Measurements from ENCODE around the gene ODAD3. TPM values are rescaled to one million over a fixed set of nuclear protein-coding genes. Genes with fewer than 3 reads are reported as not detected.
"Not testable (repeated sequence)": the region's sequence is repeated elsewhere in the genome, so short reads cannot be mapped to it uniquely, and the experiment has no call there.

ODAD3 gene
- total RNA-seq, 2 donors from 2014 or later, result 0.56 to 0.68 TPM

DNA sequence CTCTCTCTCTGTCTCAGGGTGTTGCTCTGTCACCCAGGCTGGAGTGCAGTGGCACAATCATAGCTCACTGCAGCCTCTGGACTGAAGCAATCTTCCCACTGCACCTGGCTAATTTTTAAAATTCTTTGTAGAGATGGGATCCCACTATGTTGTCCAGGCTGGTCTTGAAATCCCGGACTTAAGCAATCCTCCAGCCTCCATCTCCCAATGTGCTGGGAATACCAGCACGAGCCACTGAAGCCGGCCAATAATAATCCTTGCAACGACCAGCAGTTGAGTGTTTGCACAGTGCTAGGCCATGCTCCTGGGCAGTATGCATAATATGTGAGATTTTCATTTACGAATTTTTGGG is 50.2 kb downstream of the ODAD3 start:
- ATAC-seq (no peak), DNase-seq (no peak)
- intact Hi-C loops (cut with DNase I), result no loop called here

DNA sequence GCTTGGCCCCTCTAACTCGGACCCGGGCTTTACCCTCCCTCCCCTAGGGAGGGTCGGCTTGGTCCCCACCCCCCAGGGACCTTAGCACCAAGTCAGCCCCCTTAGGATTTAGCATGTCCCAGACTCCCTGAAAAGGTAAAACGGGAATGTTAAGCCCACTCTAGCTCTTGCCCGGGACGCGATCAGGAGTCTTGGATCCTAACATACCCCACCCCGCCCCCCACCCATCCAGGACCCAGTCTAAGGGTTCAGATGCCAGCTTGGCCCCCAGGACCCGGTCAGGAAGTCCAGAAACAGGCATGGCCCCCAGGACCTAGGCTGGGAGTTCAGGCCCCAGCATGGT is 51.2 kb downstream of the ODAD3 start:
- intact Hi-C loops (cut with DNase I), result no loop called here
- DNase-seq (no peak), ATAC-seq (no peak)

DNA sequence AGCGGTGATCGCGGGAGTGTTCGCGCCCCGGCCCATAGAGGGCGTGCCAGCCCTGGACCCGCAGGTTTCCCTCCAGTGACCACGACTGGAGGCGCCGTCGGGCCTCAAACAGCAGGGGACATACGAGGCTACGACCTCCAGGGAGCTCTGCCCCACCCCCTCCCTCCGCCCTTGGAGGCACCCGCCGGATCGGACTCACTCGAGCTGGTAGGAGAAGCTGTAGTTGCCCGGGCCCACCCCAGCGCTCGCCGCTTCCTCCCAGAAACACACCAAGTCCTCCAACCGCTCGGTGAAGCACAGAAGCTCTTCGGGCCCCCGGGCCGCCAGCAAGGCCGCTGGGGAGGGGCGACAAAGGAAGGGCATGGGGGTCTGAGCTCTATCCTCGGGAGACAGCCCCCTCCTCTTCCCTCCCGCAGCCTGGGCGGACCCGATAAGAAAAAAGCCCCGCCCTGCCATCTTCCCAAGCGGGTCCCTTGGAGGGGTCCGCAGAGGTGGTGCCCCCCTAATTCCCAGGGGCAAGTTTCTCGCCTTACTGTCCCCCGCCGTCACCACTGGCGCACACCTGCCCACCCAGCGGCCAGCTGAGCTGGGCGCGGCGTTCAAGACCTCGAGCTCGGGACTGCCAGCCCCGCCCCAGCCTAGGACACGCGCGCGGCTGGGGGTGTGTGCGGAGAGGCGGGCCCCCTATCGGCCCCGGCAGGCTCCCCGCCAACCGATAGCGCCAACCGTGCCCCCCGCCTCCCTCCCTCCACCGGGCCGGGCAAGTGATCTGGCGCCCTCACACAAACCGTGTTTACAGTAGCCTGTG is 51.8 kb downstream of the ODAD3 start:
- intact Hi-C loops (cut with DNase I), result no loop called here
- ATAC-seq, result peak in 1 of 2 donors; percentile 5
- DNase-seq, result peak; percentile 64

- ATAC-seq, result peak; percentile 89 to 93
- intact Hi-C loops (cut with DNase I), result no loop called here
- DNase-seq, result peak; percentile 94
These were observed 54.0 kb downstream of the ODAD3 start for GRCh38 chr19:11380653-11381537.

DNA sequence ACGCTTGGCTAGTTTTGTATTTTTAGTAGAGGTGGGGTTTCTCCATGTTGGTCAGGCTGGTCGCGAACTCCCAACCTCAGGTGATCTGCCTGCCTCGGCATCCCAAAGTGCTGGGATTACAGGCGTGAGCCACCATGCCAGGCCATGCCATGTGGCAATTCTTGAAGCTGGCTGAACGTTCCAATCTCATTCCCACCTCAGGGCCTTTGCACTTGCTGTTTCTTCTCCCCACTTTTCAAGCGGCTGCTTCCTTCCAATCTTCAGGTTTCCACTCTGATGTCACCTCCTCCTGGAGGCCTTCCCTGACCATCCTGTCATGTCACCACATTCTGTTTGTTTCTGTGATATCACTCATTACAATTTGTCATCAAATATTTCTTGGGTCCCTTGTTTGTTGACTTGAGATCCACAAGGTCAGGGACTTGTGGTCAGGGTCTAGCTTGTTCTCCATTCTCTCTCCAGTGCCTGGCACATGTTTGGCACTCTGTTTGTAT is 55.0 kb downstream of the ODAD3 start:
- intact Hi-C loops (cut with DNase I), result loop anchor here in 1 of 2 donors (10.0 kb wide), 1 partner anchor 55 kb away; the partner anchor contains the start of genes ODAD3 and PRKCSH
- DNase-seq (no peak), ATAC-seq (no peak)

DNA sequence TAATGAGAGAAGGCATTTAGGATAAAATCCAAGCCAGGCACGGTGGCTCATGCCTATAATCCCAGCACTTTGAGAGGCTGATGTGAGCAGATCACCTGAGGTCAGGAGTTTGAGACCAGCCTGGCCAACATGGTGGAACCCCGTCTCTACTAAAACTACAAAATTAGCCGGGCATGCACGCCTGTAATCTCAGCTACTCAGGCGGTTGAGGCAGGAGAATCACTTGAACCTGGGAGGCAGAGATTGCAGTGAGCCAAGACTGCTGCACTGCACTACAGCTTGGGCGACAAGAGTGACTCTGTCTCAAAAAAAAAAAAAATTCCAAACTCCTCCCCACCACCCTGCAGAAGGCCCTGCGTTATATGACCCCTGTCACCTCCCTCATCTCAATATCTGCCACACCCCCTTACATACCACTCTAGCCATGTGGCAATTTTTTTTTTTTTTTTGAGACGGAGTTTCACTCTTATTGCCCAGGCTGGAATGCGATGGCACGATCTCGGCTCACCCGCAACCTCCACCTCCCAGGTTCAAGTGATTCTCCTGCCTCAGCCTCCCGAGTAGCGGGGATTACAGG is 55.6 kb downstream of the ODAD3 start:
- intact Hi-C loops (cut with DNase I), result loop anchor here in 1 of 2 donors (10.0 kb wide), 1 partner anchor 55 kb away; the partner anchor contains the start of genes ODAD3 and PRKCSH
- not testable (repeated sequence) for ATAC-seq, DNase-seq

DNA sequence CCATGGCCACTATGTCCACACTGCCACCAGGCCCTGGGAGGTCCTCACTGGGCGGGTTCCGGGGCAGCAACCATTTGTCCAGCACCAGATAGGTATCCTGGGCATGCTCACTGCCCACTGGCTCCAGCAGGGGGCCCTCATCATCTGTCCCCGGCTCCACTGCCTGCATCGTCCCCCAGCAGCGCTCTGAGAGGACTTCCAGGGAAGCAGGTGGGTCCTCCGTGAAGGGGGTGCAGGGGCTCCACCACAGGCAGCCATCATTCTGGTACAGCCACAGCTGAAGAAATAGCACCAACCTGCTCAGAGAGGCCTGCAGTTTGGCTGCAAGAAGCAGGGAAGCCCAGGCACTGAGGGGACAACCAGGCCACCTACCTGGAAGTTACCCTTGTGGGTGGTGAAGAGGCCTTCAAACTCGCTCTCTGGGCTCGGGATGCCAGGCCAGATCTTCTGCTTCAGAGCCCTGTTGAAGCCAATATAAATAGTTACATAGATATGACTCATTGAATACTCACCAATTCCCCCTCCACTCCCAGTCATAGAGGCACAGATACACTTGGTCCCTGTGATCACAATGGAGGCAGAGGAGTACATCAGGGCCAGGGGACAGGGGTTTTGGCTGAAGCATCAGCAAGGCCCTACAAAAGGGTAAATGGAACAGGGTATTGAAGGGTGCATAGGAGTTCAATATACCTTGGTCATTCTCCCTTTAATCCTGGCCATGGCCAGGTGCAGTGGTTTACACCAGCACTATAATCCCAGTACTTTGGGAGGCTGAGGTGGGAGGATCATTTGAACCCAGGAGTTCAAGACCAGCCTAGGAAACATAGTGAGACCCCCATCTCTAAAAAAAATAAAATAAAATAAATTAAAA is 56.4 kb downstream of the ODAD3 start:
- DNase-seq (peak; percentile 51), ATAC-seq (no peak)
- intact Hi-C loops (cut with DNase I), result loop anchor here in 1 of 2 donors (10.0 kb wide), 1 partner anchor 56 kb away; the partner anchor contains the start of genes ODAD3 and PRKCSH

DNA sequence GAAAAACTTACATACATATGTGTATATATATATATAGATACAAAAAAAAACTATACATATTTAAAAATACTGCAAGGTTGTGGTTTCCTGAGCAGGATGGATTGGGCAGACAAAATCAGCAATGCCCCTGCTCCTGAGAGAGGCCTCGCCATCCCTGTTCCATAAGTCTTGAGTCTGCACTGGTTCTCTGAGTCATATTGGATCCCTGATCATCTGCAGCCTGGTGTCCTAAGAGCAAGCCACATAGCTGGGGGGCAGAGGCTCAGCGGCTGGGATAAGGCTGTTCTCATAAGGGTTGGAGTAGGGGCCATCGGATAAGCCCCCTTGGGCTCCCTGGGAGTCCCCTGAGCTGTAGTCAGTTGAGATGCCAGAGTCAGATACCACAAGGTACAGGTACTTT is 57.2 kb downstream of the ODAD3 start:
- intact Hi-C loops (cut with DNase I), result loop anchor here in 1 of 2 donors (10.0 kb wide), 1 partner anchor 57 kb away; the partner anchor contains the start of genes ODAD3 and PRKCSH
- ATAC-seq (no peak), DNase-seq (no peak)

GRCh38 chr19:11377237-11377636 is 57.7 kb downstream of the ODAD3 start:
- intact Hi-C loops (cut with DNase I), result loop anchor here in 1 of 2 donors (10.0 kb wide), 1 partner anchor 58 kb away; the partner anchor contains the start of genes ODAD3 and PRKCSH
- no peak for ATAC-seq
- DNase-seq, result peak; percentile 61

GRCh38 chr19:11375143-11375948 is 59.6 kb downstream of the ODAD3 start:
- ATAC-seq, result peak; percentile 3 to 5
- intact Hi-C loops (cut with DNase I), result loop anchor here in 1 of 2 donors (10.0 kb wide), 1 partner anchor 59 kb away; the partner anchor contains the start of genes ODAD3 and PRKCSH
- DNase-seq, result peak; percentile 68

GRCh38 chr19:11374433-11375142 is 60.3 kb downstream of the ODAD3 start, which contains the start of gene SWSAP1:
SWSAP1 (plus strand) TSS chr19:11374666; CDS start chr19:11374681, 15 bp downstream.
- ATAC-seq (peak; percentile 96 to 97), DNase-seq (peak; percentile 98)
- intact Hi-C loops (cut with DNase I), result loop anchor here in 1 of 2 donors (10.0 kb wide), 1 partner anchor 60 kb away; the partner anchor contains the start of genes ODAD3 and PRKCSH

DNA sequence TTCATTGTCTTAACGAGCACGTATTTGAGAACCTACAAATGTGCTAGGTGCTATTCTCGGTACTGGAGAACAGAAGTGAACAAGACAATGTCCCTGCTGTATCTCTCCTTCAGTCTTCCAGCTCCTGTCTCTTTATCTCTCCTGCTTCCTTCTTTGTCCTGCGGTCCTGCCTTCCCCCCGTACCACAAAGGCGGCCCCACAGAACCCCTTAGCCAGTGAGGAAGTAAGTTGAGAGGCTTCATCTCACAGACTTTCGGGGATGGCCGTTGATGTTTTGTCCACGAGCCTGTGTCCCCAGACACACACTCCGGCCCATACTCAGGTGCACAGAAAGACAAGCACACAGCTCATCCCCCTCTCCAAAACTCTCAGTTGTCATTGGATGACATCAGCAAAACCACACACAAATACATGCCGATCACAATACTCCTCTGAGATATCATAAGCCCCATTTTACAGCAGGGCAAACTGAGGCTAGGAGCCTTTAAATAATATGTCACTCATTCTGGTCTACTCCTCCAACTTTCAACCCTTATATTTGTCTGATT is 61.0 kb downstream of the ODAD3 start:
- ATAC-seq, result no peak
- no peak for DNase-seq
- intact Hi-C loops (cut with DNase I), result loop anchor here in 1 of 2 donors (10.0 kb wide), 1 partner anchor 61 kb away; the partner anchor contains the start of genes ODAD3 and PRKCSH

- DNase-seq, result no peak
- intact Hi-C loops (cut with DNase I), result loop anchor here in 1 of 2 donors (10.0 kb wide), 1 partner anchor 61 kb away; the partner anchor contains the start of genes ODAD3 and PRKCSH
- ATAC-seq, result no peak
These were observed 61.6 kb downstream of the ODAD3 start for GRCh38 chr19:11373166-11373884.

DNA sequence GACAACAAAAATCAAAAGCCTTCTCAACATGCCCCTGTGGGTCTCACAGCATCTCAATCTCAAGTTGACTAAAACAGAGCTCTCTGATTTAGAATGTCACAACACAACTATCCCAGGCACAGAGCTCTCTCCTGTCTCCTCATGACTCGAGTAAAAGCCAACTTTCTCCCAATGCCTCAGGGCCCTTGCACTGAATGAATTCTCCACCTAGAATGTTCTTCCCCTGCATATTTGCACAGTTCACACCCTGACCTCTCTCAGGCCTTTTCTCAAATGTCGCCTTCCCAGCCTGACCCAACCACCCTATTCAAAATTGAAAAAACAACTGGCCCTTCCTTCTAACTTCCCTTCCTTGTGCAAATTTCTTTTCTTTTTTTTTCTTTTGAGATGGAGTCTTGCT is 64.2 kb downstream of the ODAD3 start:
- DNase-seq (no peak), ATAC-seq (no peak)
- intact Hi-C loops (cut with DNase I), result loop anchor here in 1 of 2 donors (10.0 kb wide), 1 partner anchor 64 kb away; the partner anchor contains the start of genes ODAD3 and PRKCSH

Data from left cardiac atrium (tissue), 4 donors.